Endothelial cell of umbilical vein (primary cell): ENCODE data around the gene CAV2. TPM values are rescaled to one million over a fixed set of nuclear protein-coding genes. Genes with fewer than 3 reads are reported as not detected.

Source experiments
- BruUV-seq: library from RNA; stranded (reverse); fragments of 400-500 nt; replicated peaks from 2 replicates; lab custom pipeline; 2021; lab: Mats Ljungman, UMichigan
- CTCF ChIA-PET: fragments of 300-600, 350-600 bp; sonication (Branson Sonifier 250); formaldehyde crosslinking; loops from one replicate; lab custom pipeline; 2021; ENCODE audit warnings: antibody characterized with exemption, inconsistent platforms; lab: Charles Lee
- POLR2A ChIA-PET: fragments of 300-600, 350-600 bp; sonication (Branson Sonifier 250); formaldehyde crosslinking; loops from one replicate; lab custom pipeline; 2021; ENCODE audit warnings: antibody characterized with exemption, inconsistent platforms; lab: Charles Lee
- DNase-seq: peaks from one replicate; pipeline ENCODE4 v3.0.0-alpha.2; 2011; ENCODE audit warnings: low read depth, low spot score
- FAIRE-seq: peaks from 2 replicates; lab custom pipeline; 2011; peaks lifted over from hg19 to GRCh38; lab: Jason Lieb, UNC
- H2AFZ ChIP-seq: 2 replicates; pipeline ENCODE4 v1.6.0; 2012; ENCODE audit warnings: low read depth, low read length, control low read depth, inconsistent platforms
- H3K27ac ChIP-seq: 2 replicates; pipeline ENCODE4 v1.5.1; 2011; ENCODE audit warnings: low read depth, mild to moderate bottlenecking, control low read depth, low read length, moderate library complexity; ENCODE audit not compliant: insufficient read depth
- H3K27me3 ChIP-seq, 2 experiments: 2 replicates each; pipeline versions ENCODE4 v1.6.0 to v1.6.1; 2011; ENCODE audit warnings: low read length in 2 of 2, mixed read lengths in 1 of 2; ENCODE audit not compliant: control insufficient read depth in 2 of 2, insufficient read depth in 2 of 2
- H3K36me3 ChIP-seq, 2 experiments: 2 replicates in 1 of 2; 3 replicates in 1 of 2; pipeline ENCODE4 v1.5.1; 2011; ENCODE audit warnings: low read length in 2 of 2, mild to moderate bottlenecking in 1 of 2, moderate library complexity in 1 of 2; ENCODE audit not compliant: control insufficient read depth in 2 of 2, insufficient read depth in 2 of 2; ENCODE audit errors: extremely low read depth in 1 of 2
- H3K4me1 ChIP-seq: 3 replicates; pipeline ENCODE4 v1.5.1; 2011; ENCODE audit warnings: mild to moderate bottlenecking, low read length; ENCODE audit not compliant: control insufficient read depth, insufficient read depth; ENCODE audit errors: extremely low read depth
- H3K4me2 ChIP-seq: 2 replicates; pipeline ENCODE4 v1.6.1; 2011; ENCODE audit warnings: low read length, control low read depth, mixed read lengths; ENCODE audit not compliant: insufficient read depth
- H3K4me3 ChIP-seq, 3 experiments: fragments of 200-600 bp in 1 of 3; sonication (generic), shearing (Covaris generic) in 1 of 3; replicated peaks in 1 of 3; 2 replicates each; pipeline ENCODE4 v1.5.1; 2011 to 2016; ENCODE audit warnings: control low read depth in 3 of 3, low read length in 3 of 3, mild to moderate bottlenecking in 2 of 3, inconsistent platforms in 1 of 3, low read depth in 1 of 3, moderate library complexity in 1 of 3; ENCODE audit not compliant: insufficient read depth in 1 of 3
- H3K79me2 ChIP-seq: 2 replicates; pipeline ENCODE4 v1.6.0; 2012; ENCODE audit warnings: low read length, inconsistent platforms; ENCODE audit not compliant: control insufficient read depth, insufficient read depth
- H3K9ac ChIP-seq: replicated peaks from 2 replicates; pipeline ENCODE3; 2011; ENCODE audit warnings: low read length, control low read depth; ENCODE audit not compliant: insufficient read depth; ENCODE audit errors: extremely low read depth
- H3K9me1 ChIP-seq: replicated peaks from 3 replicates; pipeline ENCODE4 v1.6.0; 2011; ENCODE audit warnings: mild to moderate bottlenecking, low read length; ENCODE audit not compliant: control insufficient read depth, insufficient read depth; ENCODE audit errors: extremely low read depth
- H3K9me3 ChIP-seq: replicated peaks from 2 replicates; pipeline ENCODE4 v1.5.1; 2012; ENCODE audit warnings: low read length, inconsistent platforms; ENCODE audit not compliant: control insufficient read depth, insufficient read depth
- H4K20me1 ChIP-seq: replicated peaks from 2 replicates; pipeline ENCODE3; 2011; ENCODE audit warnings: mild to moderate bottlenecking, low read length; ENCODE audit not compliant: control insufficient read depth, insufficient read depth; ENCODE audit errors: extremely low read depth
- EZH2 ChIP-seq: IDR thresholded peaks from 2 replicates; pipeline ENCODE4 v1.6.1; 2012; ENCODE audit warnings: borderline replicate concordance, low read depth, mild to moderate bottlenecking, moderate library complexity, low read length, inconsistent platforms; ENCODE audit not compliant: severe bottlenecking
- FOS ChIP-seq: IDR thresholded peaks from 2 replicates; pipeline ENCODE4 v1.6.1; 2011; ENCODE audit warnings: mild to moderate bottlenecking, low read length, moderate library complexity, borderline replicate concordance; ENCODE audit not compliant: insufficient read depth
- GATA2 ChIP-seq: IDR thresholded peaks from 2 replicates; pipeline ENCODE4 v1.7.0; 2011; ENCODE audit warnings: low read depth, mild to moderate bottlenecking, moderate library complexity, mixed read lengths, low read length; ENCODE audit not compliant: insufficient read length, insufficient read depth
- JUN ChIP-seq: IDR thresholded peaks from 2 replicates; pipeline ENCODE4 v1.6.1; 2011; ENCODE audit warnings: borderline replicate concordance, low read depth; ENCODE audit not compliant: insufficient read length, insufficient read depth
- MYC ChIP-seq: IDR thresholded peaks from one replicate; pipeline ENCODE4 v1.6.1; 2011; ENCODE audit warnings: mild to moderate bottlenecking, low read depth, low read length
- POLR2A ChIP-seq: IDR thresholded peaks from 2 replicates; pipeline ENCODE4 v1.6.1; 2012; ENCODE audit warnings: low read depth, mild to moderate bottlenecking, control low read depth, low read length
- dilution Hi-C: fragments of 300-500 bp; cut with MboI; formaldehyde crosslinking; loops from one replicate; pipeline ENCODE4 v1.15.0; 2019; ENCODE audit warnings: low sequenced_read_pairs; ENCODE audit not compliant: extremely low pct_ligation_motif_present
- intact Hi-C: fragments of 100-400 bp; cut with micrococcal nuclease; formaldehyde crosslinking; loops from one replicate; pipeline ENCODE4 v1.10.0; 2022
- polyA plus RNA-seq, 4 experiments: library from polyadenylated mRNA; depleted of rRNA in 3 of 4; stranded (reverse) in 3 of 4; unstranded in 1 of 4; fragments of >200 nt; gene quantifications; 2 replicates each; pipeline versions ENCODE4 v1.2.1 to v1.2.3, GENCODE V29; 2011 to 2012; ENCODE audit warnings: missing spikeins in 1 of 4
- total RNA-seq: library from RNA; stranded (reverse); gene quantifications from 2 replicates; pipeline ENCODE4 v1.2.3, GENCODE V29; 2021
- TF ChIP-seq, protein P1 (sequence below): IDR thresholded peaks from 2 replicates; pipeline ENCODE4 v1.6.1; 2011; ENCODE audit not compliant: insufficient read depth, insufficient read length
- TF ChIP-seq, protein P2 (sequence below), 2 donors: IDR thresholded peaks; 1 replicate in 1 of 2; 2 replicates in 1 of 2; pipeline ENCODE4 v1.5.1; 2011; ENCODE audit warnings: low read length in 2 of 2, mild to moderate bottlenecking in 2 of 2, moderate library complexity in 2 of 2, control low read depth in 1 of 2, inconsistent platforms in 1 of 2, low read depth in 1 of 2; ENCODE audit not compliant: insufficient read depth in 1 of 2; ENCODE audit errors: extremely low read depth in 1 of 2

The CAV2 gene
- total and polyA plus RNA-seq, 2 donors (not counting 3 experiments of a cell fraction or from before 2014, with no cell fraction given), result 179 to 327 TPM

DNA sequence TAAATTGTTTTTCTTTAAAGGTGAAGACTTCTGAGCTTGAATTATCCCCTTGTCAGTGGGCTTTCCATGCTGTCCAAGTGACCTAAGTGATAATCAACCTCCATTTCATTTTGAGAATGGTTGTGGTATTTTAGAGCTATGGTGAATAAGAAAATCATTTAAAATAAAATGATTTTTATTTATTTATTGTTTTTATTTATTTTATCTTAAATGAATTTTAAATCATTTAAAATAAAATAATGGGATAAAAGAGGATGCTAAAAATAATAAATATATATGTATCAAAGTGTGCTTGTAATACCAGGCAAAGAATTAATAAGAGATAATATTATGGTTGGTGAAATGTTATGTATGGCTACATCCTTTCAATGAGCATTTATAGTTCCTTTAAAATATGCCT is 49.8 kb downstream of the CAV2 start:
- H3K27ac ChIP-seq, result no peak overlapping the region
- FAIRE-seq (no peak), DNase-seq (no peak)
- no peaks in the 10 kb centered on the region for H3K27me3 ChIP-seq
- no peak overlapping the region for H2AFZ ChIP-seq
- peaks cover 48 to 64% of the 10 kb centered on the region in 2 experiments for H3K36me3 ChIP-seq
- BruUV-seq, result no TSS peak
- dilution Hi-C loops (no loop called here), intact Hi-C loops (no loop called here)
- CTCF ChIA-PET, result no interaction called here
- no peaks in the 10 kb centered on the region for H3K9me1 ChIP-seq
- peaks cover 23% of the 10 kb centered on the region for H3K4me1 ChIP-seq
- POLR2A ChIA-PET, result no interaction called here
- TF ChIP-seq GATA2 (no peak), JUN (no peak), MYC (no peak), EZH2 (no peak), FOS (no peak), POLR2A (no peak)
- TF ChIP-seq, protein P1, sequence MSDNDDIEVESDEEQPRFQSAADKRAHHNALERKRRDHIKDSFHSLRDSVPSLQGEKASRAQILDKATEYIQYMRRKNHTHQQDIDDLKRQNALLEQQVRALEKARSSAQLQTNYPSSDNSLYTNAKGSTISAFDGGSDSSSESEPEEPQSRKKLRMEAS, result no peak
- TF ChIP-seq, protein P2, sequence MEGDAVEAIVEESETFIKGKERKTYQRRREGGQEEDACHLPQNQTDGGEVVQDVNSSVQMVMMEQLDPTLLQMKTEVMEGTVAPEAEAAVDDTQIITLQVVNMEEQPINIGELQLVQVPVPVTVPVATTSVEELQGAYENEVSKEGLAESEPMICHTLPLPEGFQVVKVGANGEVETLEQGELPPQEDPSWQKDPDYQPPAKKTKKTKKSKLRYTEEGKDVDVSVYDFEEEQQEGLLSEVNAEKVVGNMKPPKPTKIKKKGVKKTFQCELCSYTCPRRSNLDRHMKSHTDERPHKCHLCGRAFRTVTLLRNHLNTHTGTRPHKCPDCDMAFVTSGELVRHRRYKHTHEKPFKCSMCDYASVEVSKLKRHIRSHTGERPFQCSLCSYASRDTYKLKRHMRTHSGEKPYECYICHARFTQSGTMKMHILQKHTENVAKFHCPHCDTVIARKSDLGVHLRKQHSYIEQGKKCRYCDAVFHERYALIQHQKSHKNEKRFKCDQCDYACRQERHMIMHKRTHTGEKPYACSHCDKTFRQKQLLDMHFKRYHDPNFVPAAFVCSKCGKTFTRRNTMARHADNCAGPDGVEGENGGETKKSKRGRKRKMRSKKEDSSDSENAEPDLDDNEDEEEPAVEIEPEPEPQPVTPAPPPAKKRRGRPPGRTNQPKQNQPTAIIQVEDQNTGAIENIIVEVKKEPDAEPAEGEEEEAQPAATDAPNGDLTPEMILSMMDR (IDR thresholded peaks at IDR 0.05; ENCODE audit: extremely low read depth in 1 of 2, insufficient read depth in 1 of 2, low read depth in 1 of 2, low read length in 2 of 2), result no peak
- H3K9ac ChIP-seq, result no peak overlapping the region
- H4K20me1 ChIP-seq, result peaks cover 3% of the 10 kb centered on the region
- H3K79me2 ChIP-seq, result peaks cover 95% of the 10 kb centered on the region
- H3K4me2 ChIP-seq, result no peak overlapping the region
- H3K4me3 ChIP-seq, result no peak overlapping the region
- H3K9me3 ChIP-seq, result no peaks in the 10 kb centered on the region
